Epidermal melanocyte (primary cell): ENCODE results near the gene PDX1.
"Not testable (repeated sequence)": the region's sequence is repeated elsewhere in the genome, so short reads cannot be mapped to it uniquely, and the experiment has no call there.

Source experiments
- DNase-seq: peaks from one replicate; pipeline ENCODE4 v3.0.0; 2011; ENCODE audit warnings: low spot score; ENCODE audit not compliant: insufficient read length

The PDX1 gene

DNA sequence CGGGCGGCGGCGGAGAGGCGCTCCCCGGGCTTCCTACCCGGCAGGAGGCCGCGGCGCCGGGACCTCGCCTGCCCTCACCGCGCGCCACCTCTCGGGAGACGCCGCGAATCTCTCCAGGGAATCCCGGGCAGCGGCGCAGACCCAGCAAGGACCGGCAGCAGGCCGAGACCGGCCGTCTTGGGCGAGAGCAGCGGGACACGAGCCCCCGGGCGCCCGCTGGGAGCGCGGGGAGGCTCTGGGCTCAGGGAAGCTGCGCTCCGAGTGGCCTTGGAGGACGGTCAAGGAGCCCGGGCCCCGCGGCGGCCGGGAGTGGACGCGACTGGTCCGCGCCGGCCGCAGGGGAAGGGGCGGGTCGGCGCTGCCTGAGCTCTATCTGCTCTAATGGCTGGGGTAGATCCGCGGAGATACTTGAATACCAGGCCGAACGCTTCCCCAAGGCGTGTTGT, 34.6 kb downstream of the PDX1 start:
- no peak for DNase-seq

DNA sequence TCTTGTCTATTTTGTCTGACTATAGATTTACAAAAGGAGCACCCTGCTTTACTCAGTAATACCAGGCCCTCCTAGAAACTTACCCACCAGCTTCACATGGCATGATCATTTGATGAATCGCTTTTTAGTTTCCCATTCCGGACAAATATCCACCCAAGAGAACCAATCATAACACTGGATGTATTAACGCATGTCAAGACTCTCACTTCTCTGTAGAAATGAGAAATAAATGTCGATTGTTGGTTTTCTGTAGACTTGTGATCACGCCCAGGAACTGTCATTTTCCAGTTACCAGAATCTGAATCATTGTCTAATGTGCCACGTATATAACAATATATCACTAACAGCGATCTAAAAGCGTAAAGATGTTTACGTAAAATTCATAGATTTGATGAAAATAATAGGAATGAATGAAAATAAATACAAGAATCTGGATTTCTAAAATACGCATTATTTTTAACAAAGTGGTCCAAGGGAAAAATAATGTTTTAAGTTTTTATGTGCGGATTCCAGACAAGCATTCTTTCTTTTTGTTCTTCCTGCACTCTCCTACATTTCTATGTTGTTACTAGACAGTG, 35.3 kb downstream of the PDX1 start:
- no peak for DNase-seq

DNA sequence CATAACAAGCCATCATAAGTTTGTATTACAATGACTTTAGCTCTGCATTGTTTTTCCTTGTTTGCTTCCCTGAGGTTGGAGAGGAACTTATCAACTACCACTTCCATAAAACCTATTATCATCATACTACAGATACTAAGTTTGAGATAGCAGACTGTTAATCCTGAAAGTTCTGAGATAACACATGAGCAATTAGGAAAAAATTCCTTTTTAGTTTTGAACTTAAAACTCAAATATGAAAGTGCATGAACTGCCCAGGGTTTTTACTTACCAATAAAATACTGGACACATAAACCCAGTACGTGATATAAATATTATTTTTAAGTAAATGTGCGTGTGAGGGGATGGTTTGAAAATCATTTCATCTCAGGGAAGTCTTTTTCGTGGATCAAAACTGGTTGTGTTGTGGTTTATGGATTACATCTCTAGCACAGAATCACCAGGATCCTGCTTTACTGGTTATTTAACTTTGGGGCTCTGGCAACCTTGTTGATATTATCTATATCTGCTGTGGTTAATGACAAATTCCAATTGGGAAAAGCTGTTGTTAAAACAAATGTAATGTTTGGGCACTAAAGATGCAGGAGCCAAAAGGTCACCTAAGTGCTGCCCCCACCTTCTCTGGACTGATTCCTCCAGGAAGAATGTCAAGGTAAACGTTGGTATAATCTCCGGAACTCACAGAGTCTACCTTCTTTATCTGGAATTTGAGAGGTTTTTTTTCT, 36.9 kb downstream of the PDX1 start:
- no peak for DNase-seq

DNA sequence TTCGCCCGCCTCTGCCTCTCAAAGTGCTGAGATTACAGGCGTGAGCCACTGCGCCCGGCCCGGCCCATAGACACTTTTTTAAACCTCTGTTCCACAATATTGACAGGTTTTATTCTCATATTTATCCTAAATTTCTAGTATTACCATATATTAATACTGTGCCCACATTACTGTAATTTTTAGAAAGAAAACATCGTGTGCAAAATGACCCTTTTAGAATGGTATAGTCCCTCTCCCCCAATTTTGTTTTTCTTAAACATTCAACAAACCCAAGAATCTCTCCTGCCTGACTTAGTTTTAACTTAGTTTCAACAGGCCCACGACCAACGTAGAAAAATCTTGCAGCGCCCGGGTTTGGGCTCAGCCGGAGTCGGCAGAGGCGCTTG, 40.2 kb downstream of the PDX1 start:
- DNase-seq: no peak

DNA sequence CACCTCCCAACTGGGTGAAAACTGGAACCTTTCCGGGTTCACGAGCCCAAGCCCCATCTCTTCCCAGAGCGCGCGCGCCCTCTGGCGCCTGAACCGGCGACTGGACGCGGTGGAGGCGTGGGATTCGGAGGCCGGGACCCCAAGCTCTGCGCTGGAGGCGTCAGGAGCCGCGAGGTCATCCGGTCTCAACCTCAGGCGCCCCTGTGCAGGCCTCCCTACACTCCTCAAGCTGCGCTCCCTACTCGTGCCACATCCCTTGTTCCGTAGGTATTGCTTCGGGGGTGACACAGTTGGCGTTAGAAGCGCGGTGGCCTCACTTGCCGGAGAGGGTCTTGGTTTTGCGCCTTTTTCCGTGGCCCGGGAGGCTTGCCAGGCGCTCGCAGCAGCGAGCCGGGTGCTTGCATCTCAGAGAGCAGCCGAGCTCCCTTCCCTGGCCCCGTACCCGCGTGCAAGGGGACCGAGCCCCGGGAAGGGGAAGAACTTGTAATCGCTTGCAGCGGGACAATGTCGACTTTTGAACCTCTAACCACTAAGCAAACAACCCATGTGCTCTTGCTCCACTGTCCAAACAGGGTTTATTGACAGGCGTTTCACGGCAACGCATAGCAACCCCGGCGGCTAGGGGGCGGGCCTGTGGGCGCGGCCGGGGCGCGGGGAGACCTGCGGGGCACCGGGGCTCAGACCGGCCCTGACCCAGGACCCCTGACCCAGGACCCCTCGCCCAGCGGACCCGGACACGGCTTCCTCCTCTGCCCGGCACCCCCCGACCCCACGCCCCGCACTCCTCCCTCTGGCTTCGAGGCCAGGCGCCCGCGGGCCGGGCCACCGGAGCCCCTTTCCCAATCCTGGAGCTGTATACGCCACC, 40.8 kb downstream of the PDX1 start:
- DNase-seq: peak; percentile 27

DNA sequence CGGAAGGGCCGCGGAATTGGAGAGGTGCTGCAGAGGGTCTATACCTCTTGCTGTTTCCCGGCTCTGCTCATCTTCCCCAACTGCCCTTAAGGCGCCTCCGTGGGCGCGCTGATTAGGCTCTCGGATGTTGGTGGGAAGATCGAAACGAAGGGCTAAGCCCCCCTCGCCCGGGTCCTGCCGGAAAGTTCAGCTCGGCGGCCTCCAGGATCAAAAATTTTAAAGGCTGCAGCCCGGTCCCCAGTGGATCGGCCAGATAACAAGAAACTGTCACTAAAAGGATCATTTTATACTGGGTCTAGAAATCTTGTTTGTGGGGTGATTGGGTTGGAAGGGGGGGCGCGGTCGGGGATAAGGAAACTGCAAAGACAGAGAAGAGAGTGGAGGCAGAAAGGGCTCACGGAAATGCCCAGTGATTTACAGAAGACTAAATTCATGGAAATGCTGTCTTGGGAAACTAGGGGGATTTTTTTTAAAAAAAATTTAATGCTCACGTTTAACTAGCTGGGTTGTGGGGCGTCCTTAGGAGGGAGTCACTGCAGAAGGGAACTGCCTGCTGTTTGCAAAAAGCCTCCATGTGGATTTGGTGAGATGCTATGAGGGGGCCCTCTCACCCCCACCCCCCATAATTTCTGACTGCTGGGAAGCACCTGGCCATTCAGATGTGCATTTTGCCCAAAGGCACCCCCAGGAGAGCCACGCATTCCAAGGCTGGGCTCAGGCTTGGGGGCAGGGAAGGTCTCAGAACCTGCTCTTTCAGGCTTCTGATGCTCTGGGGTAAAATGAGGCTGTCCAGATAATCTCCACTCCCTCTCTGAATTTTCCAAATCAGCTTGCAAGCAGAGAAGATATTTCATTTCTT, 41.7 kb downstream of the PDX1 start:
- DNase-seq: no peak

DNA sequence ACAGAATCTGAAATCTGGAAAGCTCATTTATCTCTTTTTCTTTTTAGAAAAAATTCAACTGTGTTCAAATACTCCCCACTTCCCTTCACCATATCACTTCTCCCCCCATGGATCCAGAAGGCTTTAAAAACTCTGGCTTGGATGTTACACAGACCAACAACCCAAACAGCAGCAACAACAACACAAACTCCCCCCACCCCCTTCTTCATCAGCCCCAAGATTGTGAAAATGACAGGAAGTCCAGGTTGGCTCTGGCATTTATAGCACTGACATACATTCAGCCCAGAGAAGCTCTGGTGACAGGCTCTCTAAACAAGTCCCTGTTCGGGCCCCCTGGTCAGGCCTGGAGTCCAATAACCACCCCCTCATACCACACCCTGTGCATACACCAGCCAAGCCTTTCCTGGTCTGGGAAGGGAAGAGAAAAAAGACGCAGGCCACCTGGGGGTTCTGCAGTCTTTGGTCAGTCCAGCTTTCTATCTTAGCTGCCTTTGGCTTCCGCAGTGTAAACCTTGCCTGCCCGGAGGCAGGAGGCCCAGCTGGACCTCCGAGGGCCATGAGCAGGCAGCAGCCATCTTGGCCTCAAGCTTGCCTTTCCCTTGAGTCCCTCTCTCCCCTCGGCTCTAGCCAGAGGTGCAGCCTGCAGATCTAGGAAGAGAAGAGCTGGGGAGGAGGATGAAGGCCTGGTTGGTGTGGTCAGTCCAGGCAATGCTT, 42.5 kb downstream of the PDX1 start:
- no peak for DNase-seq

DNA sequence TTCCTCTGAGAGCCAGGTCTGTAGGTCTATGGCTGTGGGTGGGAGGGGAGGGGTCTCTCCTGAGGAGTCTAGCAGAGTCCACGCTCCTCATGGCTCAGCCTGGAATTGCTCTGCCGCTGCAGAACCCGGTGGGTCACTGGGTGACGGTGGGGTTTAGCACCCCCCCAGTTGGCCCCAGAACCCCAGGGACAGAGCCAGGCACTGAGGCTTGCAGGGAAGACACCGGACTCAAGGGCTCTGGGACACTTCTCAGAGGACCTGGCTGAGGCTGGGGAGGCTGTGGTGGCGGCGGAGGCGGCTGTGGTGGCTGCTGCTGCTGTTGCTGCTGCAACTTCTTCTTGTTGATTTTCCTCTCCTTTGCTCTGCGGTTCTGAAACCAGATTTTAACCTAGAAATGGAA, 43.2 kb downstream of the PDX1 start:
- no peak for DNase-seq

DNA sequence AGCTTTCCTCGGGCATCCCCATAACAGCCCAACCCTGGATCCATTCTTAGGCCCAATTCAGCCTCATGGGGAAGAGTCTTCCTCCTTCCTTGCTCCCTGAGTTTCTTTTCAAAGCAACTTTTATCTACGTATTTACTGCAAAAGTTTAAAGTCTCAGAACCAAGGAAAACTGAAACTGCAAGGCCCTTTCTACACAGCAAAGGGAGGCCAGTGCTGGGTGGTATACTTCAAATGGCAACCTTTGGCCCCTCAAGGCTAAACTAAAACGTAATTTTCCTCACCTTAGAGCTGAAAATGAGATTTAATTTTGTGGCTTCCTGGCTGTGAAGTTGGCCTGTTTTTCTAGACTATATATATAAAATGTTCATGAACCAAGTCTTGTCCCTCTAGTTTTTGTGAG, 43.7 kb downstream of the PDX1 start:
- no peak for DNase-seq

DNA sequence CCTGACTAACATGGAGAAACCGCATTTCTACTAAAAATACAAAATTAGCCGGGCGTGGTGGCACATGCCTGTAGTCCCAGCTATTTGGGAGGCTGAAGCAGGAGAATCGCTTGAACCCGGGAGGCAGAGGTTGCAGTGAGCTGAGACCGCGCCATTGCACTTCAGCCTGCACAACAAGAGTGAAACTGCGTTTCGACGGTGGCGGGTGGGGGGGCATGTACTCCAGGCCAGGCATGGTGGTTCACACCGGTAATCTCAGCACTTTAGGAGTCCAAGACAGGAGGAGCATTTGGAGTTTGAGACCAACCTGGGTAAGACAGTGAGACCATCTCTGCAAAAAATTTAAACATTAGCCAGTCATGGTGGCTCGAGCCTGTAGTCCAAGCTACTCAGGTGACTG, 44.4 kb downstream of the PDX1 start:
- not testable (repeated sequence) for DNase-seq

DNA sequence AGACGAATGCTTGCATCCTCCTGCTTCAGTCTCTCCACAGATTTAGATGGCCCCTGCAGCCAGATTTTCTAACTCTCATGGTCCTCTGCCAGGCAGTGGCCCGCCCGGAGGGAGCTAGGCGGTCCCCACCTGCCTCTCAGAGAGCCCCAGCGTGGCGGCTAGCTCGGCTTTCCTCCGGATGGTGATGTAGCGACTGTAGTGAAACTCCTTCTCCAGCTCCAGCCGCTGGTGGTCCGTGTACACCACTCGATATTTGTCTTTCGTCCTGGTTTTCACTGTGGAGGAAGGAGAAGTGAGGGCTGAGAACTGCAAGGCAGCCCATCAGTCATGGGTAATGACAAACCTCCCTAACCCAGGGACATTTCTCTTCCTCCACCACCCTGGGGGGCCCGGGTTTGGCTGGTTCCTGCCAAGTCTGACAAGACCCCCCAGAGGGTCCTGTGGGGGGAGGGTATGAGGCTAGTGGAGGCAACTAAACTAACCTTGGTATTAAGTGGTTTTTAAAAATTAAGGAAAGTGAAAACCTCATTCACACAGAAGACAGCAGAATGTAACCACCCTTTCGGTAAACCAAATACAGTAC, 45.0 kb downstream of the PDX1 start:
- no peak for DNase-seq

DNA sequence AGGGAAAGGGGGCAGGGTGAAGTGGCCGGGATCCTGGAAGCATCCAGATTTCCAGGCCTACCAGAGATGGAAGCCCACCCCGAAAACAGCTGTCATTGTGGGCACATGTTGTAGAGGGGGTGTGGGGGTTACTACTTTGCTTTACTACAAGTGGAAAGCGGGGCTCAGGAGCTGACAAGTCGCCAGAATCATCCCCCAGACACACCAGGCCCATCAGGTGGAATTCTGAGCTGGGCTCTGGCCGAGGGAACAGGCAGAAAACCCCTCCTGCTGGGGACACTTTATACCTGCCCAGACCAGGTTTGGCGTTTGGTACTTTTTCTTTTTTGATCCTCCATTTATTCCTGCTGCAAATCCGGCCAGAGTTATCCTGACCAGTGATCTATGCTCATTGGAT, 45.5 kb downstream of the PDX1 start:
- DNase-seq: no peak

DNA sequence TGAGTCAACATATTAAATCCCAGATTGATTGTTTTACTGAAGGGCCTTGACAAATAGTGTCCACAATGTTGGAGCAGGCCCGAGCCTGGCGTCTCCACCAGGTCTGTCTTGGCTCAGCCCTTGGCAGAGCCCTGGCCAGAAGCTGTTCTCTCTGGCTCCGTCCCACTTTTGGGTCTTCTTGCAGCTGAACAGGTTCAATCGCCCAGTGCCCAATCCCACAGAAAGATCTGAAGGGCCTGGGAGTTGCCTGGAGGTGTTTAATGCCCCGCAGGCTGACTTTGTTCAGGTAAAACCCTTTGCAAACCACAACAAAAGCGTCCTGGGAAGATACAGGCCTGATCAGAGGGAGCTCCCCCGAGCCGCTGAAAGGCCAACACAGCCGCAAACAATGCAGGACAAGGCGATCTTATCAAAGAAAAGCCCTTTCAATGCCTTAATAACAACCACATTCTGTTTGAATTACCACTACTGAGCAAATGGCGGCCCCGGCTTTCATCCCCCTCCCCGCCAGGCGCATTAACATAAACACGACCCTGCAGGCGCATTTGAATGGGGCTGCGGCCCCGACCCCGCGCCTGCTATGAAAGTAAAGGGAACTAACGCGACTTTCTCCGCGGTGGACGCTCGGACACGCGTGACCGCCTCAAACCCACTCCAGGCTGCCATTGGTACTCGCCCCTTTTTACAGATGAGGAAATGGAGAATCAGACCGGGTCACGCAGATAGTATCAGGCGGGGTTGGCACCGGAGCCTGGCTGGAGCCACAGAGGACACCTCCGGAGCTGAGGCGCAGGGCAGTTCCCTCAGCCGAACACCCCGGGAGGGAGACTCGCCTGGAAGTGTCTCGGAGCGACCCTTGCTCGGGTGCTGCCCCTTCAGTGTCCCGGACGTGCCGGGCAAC, 46.2 kb downstream of the PDX1 start:
- no peak for DNase-seq

DNA sequence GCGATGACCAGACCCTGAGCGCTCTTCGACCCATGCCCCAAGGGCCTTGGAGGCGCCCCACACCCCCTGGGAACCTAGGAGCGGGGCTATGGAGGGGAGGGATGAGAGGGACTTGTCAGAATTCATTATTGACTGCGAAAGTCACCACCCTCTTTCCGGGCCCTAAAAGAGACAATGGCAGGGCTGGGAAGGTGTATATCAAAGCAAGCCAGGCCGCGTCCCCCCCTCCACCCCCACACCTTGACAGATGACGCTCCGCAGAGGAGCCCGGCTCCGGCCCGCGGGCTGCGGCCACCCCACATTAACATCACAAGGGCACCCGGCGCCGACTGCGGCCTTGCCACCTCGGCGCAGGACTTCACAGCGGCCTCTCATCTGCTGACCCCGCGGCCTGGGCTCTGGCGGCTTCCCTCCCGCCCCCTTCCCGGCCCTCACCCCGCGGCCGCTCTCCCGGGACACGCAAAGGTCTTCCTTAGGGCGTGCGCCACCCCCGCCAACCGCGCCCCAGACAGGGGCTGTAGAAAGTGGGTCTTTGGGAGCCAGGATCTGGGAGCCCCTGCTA, 46.9 kb downstream of the PDX1 start:
- no peak for DNase-seq

DNA sequence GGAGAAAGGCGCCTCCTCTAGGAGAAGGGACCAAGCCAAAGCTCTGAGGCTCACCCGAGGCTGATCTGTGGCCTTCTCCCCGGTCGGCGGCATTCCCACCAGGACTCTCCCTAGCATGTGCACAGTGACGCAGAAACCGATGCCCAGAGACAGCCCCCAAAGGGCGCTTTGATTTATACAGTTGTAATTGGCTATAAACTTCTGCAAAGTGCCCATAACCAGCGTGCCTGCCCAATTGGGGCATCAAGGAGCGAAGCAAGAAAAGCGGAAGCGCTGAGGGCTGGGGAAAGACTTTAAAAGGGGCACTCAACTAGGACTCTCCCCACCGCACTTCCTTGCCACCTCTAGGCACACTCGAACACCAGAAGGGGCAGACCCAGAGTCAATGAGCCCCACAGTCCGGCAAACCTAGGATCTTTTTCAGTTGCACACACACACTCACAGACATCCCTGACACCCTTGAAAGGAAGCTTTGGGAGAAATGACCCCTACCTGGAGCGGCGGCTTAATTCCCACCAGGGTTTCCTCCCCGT, 47.5 kb downstream of the PDX1 start:
- no peak for DNase-seq

DNA sequence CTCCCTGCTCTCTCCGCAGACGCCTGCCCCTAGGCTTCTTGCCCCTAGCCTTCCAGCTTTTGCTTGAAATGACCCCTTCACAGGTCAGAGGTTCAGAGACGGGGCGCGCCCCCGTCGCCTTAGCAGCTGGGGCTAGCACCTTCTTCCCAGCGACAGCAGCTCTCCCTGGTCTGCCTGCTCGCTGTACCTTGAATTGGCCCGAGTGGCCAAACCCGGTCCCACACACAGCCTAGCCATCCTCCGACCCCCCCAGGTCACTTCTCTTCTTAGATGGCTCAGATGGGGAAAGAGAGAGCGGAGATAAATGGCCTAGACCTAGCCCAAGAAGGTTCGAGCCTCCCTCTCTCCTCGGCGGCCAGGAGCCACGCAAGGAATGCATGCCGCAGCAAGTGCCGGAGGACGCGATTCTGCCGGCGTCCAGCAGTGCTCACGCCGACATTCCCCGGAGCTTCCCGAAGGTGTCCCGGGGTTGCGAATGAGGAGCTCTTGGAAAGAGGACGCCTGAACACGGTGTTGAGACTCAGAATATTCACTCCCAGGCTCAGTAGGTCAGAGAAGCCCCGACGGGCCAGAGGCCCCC, 48.0 kb downstream of the PDX1 start:
- no peak for DNase-seq

DNA sequence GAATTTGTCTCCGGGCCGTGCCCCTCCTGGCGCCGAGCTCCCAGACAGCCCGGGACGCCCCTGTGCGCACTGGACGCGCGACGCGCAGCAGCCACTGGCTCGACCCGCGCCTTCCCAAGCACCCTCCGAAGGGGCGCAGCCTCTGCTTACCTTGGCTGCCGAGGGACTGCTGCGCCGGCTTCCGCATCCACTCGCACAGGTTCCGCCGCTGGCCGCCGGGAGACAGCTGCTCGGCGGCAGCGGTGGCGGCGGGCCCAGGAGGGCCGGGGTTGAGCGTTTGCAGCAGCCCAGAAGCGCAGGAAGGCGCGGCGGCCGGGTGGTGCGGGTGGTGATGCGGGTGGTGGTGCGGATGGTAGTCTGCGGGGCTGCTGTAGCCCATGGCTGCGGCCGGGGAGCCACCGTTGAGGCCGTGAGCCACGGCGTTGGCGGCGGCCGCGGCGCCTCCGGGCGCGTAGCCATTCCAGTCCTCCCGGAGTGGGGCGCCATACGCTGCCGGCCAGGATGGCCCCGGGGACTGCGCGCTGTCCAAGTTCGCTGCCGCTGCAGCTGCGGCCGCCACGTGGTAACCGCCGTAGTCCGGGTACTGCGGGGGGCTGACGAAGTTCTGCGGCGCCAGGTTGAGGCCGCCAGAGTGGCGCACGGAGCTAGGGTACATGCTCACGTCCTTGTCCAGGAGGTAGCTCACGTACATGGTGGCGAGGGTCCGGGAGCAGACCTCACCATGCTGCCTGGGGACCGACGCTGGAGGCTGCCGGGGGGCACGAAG, 48.7 kb downstream of the PDX1 start:
- no peak for DNase-seq
